Measurements from ENCODE around the gene PWP1. TPM values are rescaled to one million over a fixed set of nuclear protein-coding genes. Genes with fewer than 3 reads are reported as not detected.

Gene PWP1
- polyA plus RNA-seq, 1 donor (not counting 4 experiments of a cell fraction or from before 2014, with no cell fraction given): 137 TPM

DNA sequence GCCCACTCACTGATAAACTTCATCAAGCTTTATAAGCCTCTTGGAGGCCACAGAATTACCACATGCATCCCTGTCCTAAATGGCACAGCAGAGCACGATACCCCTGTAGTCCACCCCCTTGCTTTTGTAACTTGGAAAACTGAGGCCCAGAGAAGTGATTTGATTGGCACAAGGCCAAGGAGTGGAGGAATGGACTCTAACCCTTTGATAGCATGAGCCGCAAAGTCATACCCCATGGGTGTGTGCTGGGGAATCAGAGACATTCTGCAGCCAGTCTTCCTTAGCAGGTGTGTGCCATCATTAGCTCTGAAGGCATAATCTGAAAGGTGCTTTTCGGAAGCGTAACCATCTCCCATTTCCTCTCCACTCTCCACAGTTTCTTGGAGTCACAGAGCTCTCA, 28.5 kb upstream of the PWP1 start:
- H4K20me1 ChIP-seq (ENCODE audit: control insufficient read depth, extremely low read depth, insufficient read depth, low read length): peaks cover 3% of the 10 kb centered on the region
- TF ChIP-seq EZH2 (IDR thresholded peaks at IDR 0.05; ENCODE audit: low read length): no peak
- TF ChIP-seq, protein P1, sequence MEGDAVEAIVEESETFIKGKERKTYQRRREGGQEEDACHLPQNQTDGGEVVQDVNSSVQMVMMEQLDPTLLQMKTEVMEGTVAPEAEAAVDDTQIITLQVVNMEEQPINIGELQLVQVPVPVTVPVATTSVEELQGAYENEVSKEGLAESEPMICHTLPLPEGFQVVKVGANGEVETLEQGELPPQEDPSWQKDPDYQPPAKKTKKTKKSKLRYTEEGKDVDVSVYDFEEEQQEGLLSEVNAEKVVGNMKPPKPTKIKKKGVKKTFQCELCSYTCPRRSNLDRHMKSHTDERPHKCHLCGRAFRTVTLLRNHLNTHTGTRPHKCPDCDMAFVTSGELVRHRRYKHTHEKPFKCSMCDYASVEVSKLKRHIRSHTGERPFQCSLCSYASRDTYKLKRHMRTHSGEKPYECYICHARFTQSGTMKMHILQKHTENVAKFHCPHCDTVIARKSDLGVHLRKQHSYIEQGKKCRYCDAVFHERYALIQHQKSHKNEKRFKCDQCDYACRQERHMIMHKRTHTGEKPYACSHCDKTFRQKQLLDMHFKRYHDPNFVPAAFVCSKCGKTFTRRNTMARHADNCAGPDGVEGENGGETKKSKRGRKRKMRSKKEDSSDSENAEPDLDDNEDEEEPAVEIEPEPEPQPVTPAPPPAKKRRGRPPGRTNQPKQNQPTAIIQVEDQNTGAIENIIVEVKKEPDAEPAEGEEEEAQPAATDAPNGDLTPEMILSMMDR (optimal IDR thresholded peaks at IDR 0.05 in 1 of 3, IDR thresholded peaks at IDR 0.05 in 1 of 3, conservative IDR thresholded peaks at IDR 0.05 in 1 of 3; ENCODE audit: extremely low read depth in 1 of 3, insufficient read depth in 2 of 3, low read length in 3 of 3): no peak
- DNase-seq (ENCODE audit: low read depth, low spot score) (no peak), FAIRE-seq (no peak)
- no peaks in the 10 kb centered on the region for H3K27me3 ChIP-seq (ENCODE audit: control insufficient read depth, extremely low read depth, insufficient read depth, low read length)
- H3K4me2 ChIP-seq (ENCODE audit: control insufficient read depth, extremely low read depth, insufficient read depth, low read depth, low read length): no peak overlapping the region
- no peak overlapping the region for H3K27ac ChIP-seq (ENCODE audit: control insufficient read depth, insufficient read depth, low read length)
- no peaks in the 10 kb centered on the region for H3K9me1 ChIP-seq (ENCODE audit: control insufficient read depth, extremely low read depth, insufficient read depth, low read length)
- no peaks in the 10 kb centered on the region for H3K79me2 ChIP-seq (ENCODE audit: control insufficient read depth, insufficient read depth, low read length)
- H3K36me3 ChIP-seq (ENCODE audit: control insufficient read depth in 2 of 2, extremely low read depth in 1 of 2, insufficient read depth in 2 of 2, low read length in 2 of 2): peaks cover 0 to 3% of the 10 kb centered on the region in 2 experiments
- no peak overlapping the region for H3K4me3 ChIP-seq (ENCODE audit: control insufficient read depth in 2 of 3, extremely low read depth in 1 of 3, insufficient read depth in 2 of 3, low read depth in 1 of 3, low read length in 3 of 3)
- dilution Hi-C loops (cut with MboI; ENCODE audit: extremely low pct_ligation_motif_present, low sequenced_read_pairs): no loop called here
- H3K9ac ChIP-seq (ENCODE audit: control insufficient read depth, extremely low read depth, insufficient read depth, low read length): no peak overlapping the region
- no peaks in the 10 kb centered on the region for H3K9me3 ChIP-seq (ENCODE audit: control insufficient read depth, low read depth, low read length)
- H3K4me1 ChIP-seq (ENCODE audit: control insufficient read depth, extremely low read depth, insufficient read depth, low read length): no peaks in the 10 kb centered on the region
- no peak overlapping the region for H2AFZ ChIP-seq (ENCODE audit: control insufficient read depth, low read length)

DNA sequence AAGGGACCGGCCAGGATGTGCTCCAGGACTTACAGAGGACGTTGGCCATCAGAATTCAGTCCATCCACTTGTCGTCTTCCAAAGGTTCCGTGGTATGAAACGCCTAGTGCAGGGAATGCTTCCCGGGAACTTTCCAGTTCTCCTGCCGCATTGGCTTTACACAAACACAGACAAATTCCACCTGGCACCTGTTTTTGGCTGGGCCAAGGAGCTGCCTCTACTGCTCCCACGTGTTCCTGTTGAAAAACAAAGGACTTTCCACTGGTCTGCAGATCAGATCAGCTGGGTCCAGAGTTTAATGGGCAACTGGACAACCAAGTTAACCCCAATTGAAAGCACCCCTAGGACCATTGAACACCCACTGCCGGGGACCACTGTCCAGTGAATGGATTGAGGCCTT, 28.0 kb upstream of the PWP1 start:
- TF ChIP-seq, protein P1 (optimal IDR thresholded peaks at IDR 0.05 in 1 of 3, IDR thresholded peaks at IDR 0.05 in 1 of 3, conservative IDR thresholded peaks at IDR 0.05 in 1 of 3; ENCODE audit: extremely low read depth in 1 of 3, insufficient read depth in 2 of 3, low read length in 3 of 3): no peak
- TF ChIP-seq EZH2 (IDR thresholded peaks at IDR 0.05; ENCODE audit: low read length): no peak
- Histone ChIP-seq H3K4me2 (ENCODE audit: control insufficient read depth, extremely low read depth, insufficient read depth, low read depth, low read length) (no peak overlapping the region), H3K27ac (ENCODE audit: control insufficient read depth, insufficient read depth, low read length) (no peak overlapping the region)

More for the DNA sequence above, 28.0 kb upstream of the PWP1 start:
- Histone ChIP-seq H3K9ac (ENCODE audit: control insufficient read depth, extremely low read depth, insufficient read depth, low read length) (no peak overlapping the region), H2AFZ (ENCODE audit: control insufficient read depth, low read length) (no peak overlapping the region), H3K79me2 (ENCODE audit: control insufficient read depth, insufficient read depth, low read length) (no peaks in the 10 kb centered on the region), H3K36me3 (ENCODE audit: control insufficient read depth in 2 of 2, extremely low read depth in 1 of 2, insufficient read depth in 2 of 2, low read length in 2 of 2) (peaks cover 0 to 3% of the 10 kb centered on the region in 2 experiments), H4K20me1 (ENCODE audit: control insufficient read depth, extremely low read depth, insufficient read depth, low read length) (peaks cover 3% of the 10 kb centered on the region), H3K9me1 (ENCODE audit: control insufficient read depth, extremely low read depth, insufficient read depth, low read length) (no peaks in the 10 kb centered on the region), H3K27me3 (ENCODE audit: control insufficient read depth, extremely low read depth, insufficient read depth, low read length) (no peaks in the 10 kb centered on the region), H3K4me3 (ENCODE audit: control insufficient read depth in 2 of 3, extremely low read depth in 1 of 3, insufficient read depth in 2 of 3, low read depth in 1 of 3, low read length in 3 of 3) (no peak overlapping the region), H3K4me1 (ENCODE audit: control insufficient read depth, extremely low read depth, insufficient read depth, low read length) (no peaks in the 10 kb centered on the region), H3K9me3 (ENCODE audit: control insufficient read depth, low read depth, low read length) (no peaks in the 10 kb centered on the region)
- FAIRE-seq (no peak), DNase-seq (ENCODE audit: low read depth, low spot score) (no peak)
- dilution Hi-C loops (cut with MboI; ENCODE audit: extremely low pct_ligation_motif_present, low sequenced_read_pairs): no loop called here

Measured in keratinocyte (primary cell).